Endothelial cell of umbilical vein (primary cell): ENCODE data around the gene NR3C1. TPM values are rescaled to one million over a fixed set of nuclear protein-coding genes. Genes with fewer than 3 reads are reported as not detected.

Experiments used
- BruUV-seq: library from RNA; stranded (reverse); fragments of 400-500 nt; replicated peaks from 2 replicates; lab custom pipeline; 2021; lab: Mats Ljungman, UMichigan
- CTCF ChIA-PET: fragments of 300-600, 350-600 bp; sonication (Branson Sonifier 250); formaldehyde crosslinking; loops from one replicate; lab custom pipeline; 2021; ENCODE audit warnings: antibody characterized with exemption, inconsistent platforms; lab: Charles Lee
- POLR2A ChIA-PET: fragments of 300-600, 350-600 bp; sonication (Branson Sonifier 250); formaldehyde crosslinking; loops from one replicate; lab custom pipeline; 2021; ENCODE audit warnings: antibody characterized with exemption, inconsistent platforms; lab: Charles Lee
- DNase-seq: peaks from one replicate; pipeline ENCODE4 v3.0.0-alpha.2; 2011; ENCODE audit warnings: low read depth, low spot score
- FAIRE-seq: peaks from 2 replicates; lab custom pipeline; 2011; peaks lifted over from hg19 to GRCh38; lab: Jason Lieb, UNC
- H2AFZ ChIP-seq: 2 replicates; pipeline ENCODE4 v1.6.0; 2012; ENCODE audit warnings: low read depth, low read length, control low read depth, inconsistent platforms
- H3K27ac ChIP-seq: 2 replicates; pipeline ENCODE4 v1.5.1; 2011; ENCODE audit warnings: low read depth, mild to moderate bottlenecking, control low read depth, low read length, moderate library complexity; ENCODE audit not compliant: insufficient read depth
- H3K27me3 ChIP-seq, 2 experiments: 2 replicates each; pipeline versions ENCODE4 v1.6.0 to v1.6.1; 2011; ENCODE audit warnings: low read length in 2 of 2, mixed read lengths in 1 of 2; ENCODE audit not compliant: control insufficient read depth in 2 of 2, insufficient read depth in 2 of 2
- H3K36me3 ChIP-seq, 2 experiments: 2 replicates in 1 of 2; 3 replicates in 1 of 2; pipeline ENCODE4 v1.5.1; 2011; ENCODE audit warnings: low read length in 2 of 2, mild to moderate bottlenecking in 1 of 2, moderate library complexity in 1 of 2; ENCODE audit not compliant: control insufficient read depth in 2 of 2, insufficient read depth in 2 of 2; ENCODE audit errors: extremely low read depth in 1 of 2
- H3K4me1 ChIP-seq: 3 replicates; pipeline ENCODE4 v1.5.1; 2011; ENCODE audit warnings: mild to moderate bottlenecking, low read length; ENCODE audit not compliant: control insufficient read depth, insufficient read depth; ENCODE audit errors: extremely low read depth
- H3K4me2 ChIP-seq: 2 replicates; pipeline ENCODE4 v1.6.1; 2011; ENCODE audit warnings: low read length, control low read depth, mixed read lengths; ENCODE audit not compliant: insufficient read depth
- H3K4me3 ChIP-seq, 3 experiments: fragments of 200-600 bp in 1 of 3; sonication (generic), shearing (Covaris generic) in 1 of 3; replicated peaks in 1 of 3; 2 replicates each; pipeline ENCODE4 v1.5.1; 2011 to 2016; ENCODE audit warnings: control low read depth in 3 of 3, low read length in 3 of 3, mild to moderate bottlenecking in 2 of 3, inconsistent platforms in 1 of 3, low read depth in 1 of 3, moderate library complexity in 1 of 3; ENCODE audit not compliant: insufficient read depth in 1 of 3
- H3K79me2 ChIP-seq: 2 replicates; pipeline ENCODE4 v1.6.0; 2012; ENCODE audit warnings: low read length, inconsistent platforms; ENCODE audit not compliant: control insufficient read depth, insufficient read depth
- H3K9ac ChIP-seq: replicated peaks from 2 replicates; pipeline ENCODE3; 2011; ENCODE audit warnings: low read length, control low read depth; ENCODE audit not compliant: insufficient read depth; ENCODE audit errors: extremely low read depth
- H3K9me1 ChIP-seq: replicated peaks from 3 replicates; pipeline ENCODE4 v1.6.0; 2011; ENCODE audit warnings: mild to moderate bottlenecking, low read length; ENCODE audit not compliant: control insufficient read depth, insufficient read depth; ENCODE audit errors: extremely low read depth
- H3K9me3 ChIP-seq: replicated peaks from 2 replicates; pipeline ENCODE4 v1.5.1; 2012; ENCODE audit warnings: low read length, inconsistent platforms; ENCODE audit not compliant: control insufficient read depth, insufficient read depth
- H4K20me1 ChIP-seq: replicated peaks from 2 replicates; pipeline ENCODE3; 2011; ENCODE audit warnings: mild to moderate bottlenecking, low read length; ENCODE audit not compliant: control insufficient read depth, insufficient read depth; ENCODE audit errors: extremely low read depth
- CTCF ChIP-seq, 2 donors: IDR thresholded peaks; 1 replicate in 1 of 2; 2 replicates in 1 of 2; pipeline ENCODE4 v1.5.1; 2011; ENCODE audit warnings: low read length in 2 of 2, mild to moderate bottlenecking in 2 of 2, moderate library complexity in 2 of 2, control low read depth in 1 of 2, inconsistent platforms in 1 of 2, low read depth in 1 of 2; ENCODE audit not compliant: insufficient read depth in 1 of 2; ENCODE audit errors: extremely low read depth in 1 of 2
- EZH2 ChIP-seq: IDR thresholded peaks from 2 replicates; pipeline ENCODE4 v1.6.1; 2012; ENCODE audit warnings: borderline replicate concordance, low read depth, mild to moderate bottlenecking, moderate library complexity, low read length, inconsistent platforms; ENCODE audit not compliant: severe bottlenecking
- FOS ChIP-seq: IDR thresholded peaks from 2 replicates; pipeline ENCODE4 v1.6.1; 2011; ENCODE audit warnings: mild to moderate bottlenecking, low read length, moderate library complexity, borderline replicate concordance; ENCODE audit not compliant: insufficient read depth
- GATA2 ChIP-seq: IDR thresholded peaks from 2 replicates; pipeline ENCODE4 v1.7.0; 2011; ENCODE audit warnings: low read depth, mild to moderate bottlenecking, moderate library complexity, mixed read lengths, low read length; ENCODE audit not compliant: insufficient read length, insufficient read depth
- JUN ChIP-seq: IDR thresholded peaks from 2 replicates; pipeline ENCODE4 v1.6.1; 2011; ENCODE audit warnings: borderline replicate concordance, low read depth; ENCODE audit not compliant: insufficient read length, insufficient read depth
- MAX ChIP-seq: IDR thresholded peaks from 2 replicates; pipeline ENCODE4 v1.6.1; 2011; ENCODE audit not compliant: insufficient read depth, insufficient read length
- MYC ChIP-seq: IDR thresholded peaks from one replicate; pipeline ENCODE4 v1.6.1; 2011; ENCODE audit warnings: mild to moderate bottlenecking, low read depth, low read length
- POLR2A ChIP-seq: IDR thresholded peaks from 2 replicates; pipeline ENCODE4 v1.6.1; 2012; ENCODE audit warnings: low read depth, mild to moderate bottlenecking, control low read depth, low read length
- POLR2AphosphoS5 ChIP-seq: IDR thresholded peaks from 2 replicates; pipeline ENCODE4 v1.6.1; 2012; ENCODE audit warnings: low read depth, mild to moderate bottlenecking, control low read depth, low read length, moderate library complexity; ENCODE audit not compliant: insufficient read depth
- dilution Hi-C: fragments of 300-500 bp; cut with MboI; formaldehyde crosslinking; loops from one replicate; pipeline ENCODE4 v1.15.0; 2019; ENCODE audit warnings: low sequenced_read_pairs; ENCODE audit not compliant: extremely low pct_ligation_motif_present
- intact Hi-C: fragments of 100-400 bp; cut with micrococcal nuclease; formaldehyde crosslinking; loops from one replicate; pipeline ENCODE4 v1.10.0; 2022
- polyA plus RNA-seq, 4 experiments: library from polyadenylated mRNA; depleted of rRNA in 3 of 4; stranded (reverse) in 3 of 4; unstranded in 1 of 4; fragments of >200 nt; gene quantifications; 2 replicates each; pipeline versions ENCODE4 v1.2.1 to v1.2.3, GENCODE V29; 2011 to 2012; ENCODE audit warnings: missing spikeins in 1 of 4
- total RNA-seq: library from RNA; stranded (reverse); gene quantifications from 2 replicates; pipeline ENCODE4 v1.2.3, GENCODE V29; 2021

The NR3C1 gene
- total and polyA plus RNA-seq, 2 donors (not counting 3 experiments of a cell fraction or from before 2014, with no cell fraction given), result 4.1 to 17.0 TPM

DNA sequence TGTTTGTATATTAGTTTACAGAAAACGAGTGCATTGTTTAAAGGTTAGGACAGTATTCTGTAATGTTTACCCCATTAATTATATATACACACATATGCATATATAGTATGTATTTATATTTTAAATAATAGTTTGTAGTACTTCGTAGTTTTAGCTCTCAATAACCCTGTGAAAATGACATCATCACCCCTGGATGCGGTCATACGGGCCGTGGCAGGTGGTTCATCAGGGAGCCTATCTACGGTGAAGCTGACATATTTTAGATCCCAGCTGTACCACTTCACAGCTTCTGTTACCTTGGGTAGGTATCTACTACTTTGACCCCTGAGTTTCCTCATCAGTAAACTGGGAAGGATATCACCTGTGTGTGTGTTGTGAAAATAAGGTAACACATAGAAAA is 87.1 kb downstream of the NR3C1 start:
- Histone ChIP-seq H3K9me1 (no peaks in the 10 kb centered on the region), H3K27ac (no peak overlapping the region), H3K9ac (no peak overlapping the region), H3K36me3 (no peaks in the 10 kb centered on the region), H4K20me1 (peaks cover 2% of the 10 kb centered on the region), H2AFZ (no peak overlapping the region), H3K79me2 (peaks cover 13% of the 10 kb centered on the region), H3K9me3 (no peaks in the 10 kb centered on the region), H3K4me1 (peaks cover 50% of the 10 kb centered on the region), H3K27me3 (no peaks in the 10 kb centered on the region), H3K4me3 (no peak overlapping the region), H3K4me2 (no peak overlapping the region)
- no peak for TF ChIP-seq MYC
- no peak for TF ChIP-seq FOS
- TF ChIP-seq EZH2, result no peak
- no peak for TF ChIP-seq POLR2A
- no peak for TF ChIP-seq JUN
- no peak for TF ChIP-seq CTCF (IDR thresholded peaks at IDR 0.05; ENCODE audit: extremely low read depth in 1 of 2, insufficient read depth in 1 of 2, low read depth in 1 of 2, low read length in 2 of 2)
- no peak for TF ChIP-seq GATA2
- TF ChIP-seq POLR2AphosphoS5, result no peak
- TF ChIP-seq MAX, result no peak
- DNase-seq (no peak), FAIRE-seq (no peak)
- intact Hi-C loops, result no loop called here
- POLR2A ChIA-PET, result no interaction called here
- CTCF ChIA-PET, result interaction anchor here (1.1 to 1.4 kb wide), 2 partner anchors 45 to 97 kb away, joined by 3 to 4 read pairs; no protein-coding TSS in a partner anchor
- BruUV-seq, result no TSS peak
- dilution Hi-C loops, result no loop called here
